DND-41 (cell line): ENCODE data around the gene OR2H2.

ENCODE experiments used
- ATAC-seq: fragments of 200-7000 bp; cut with Tn5 transposase; 3 replicates; pipeline ENCODE4 v1.9.1; 2021; ENCODE audit warnings: low read depth; ENCODE audit not compliant: insufficient read depth
- DNase-seq: peaks from one replicate; pipeline ENCODE4 v3.0.0-alpha.2; 2020
- H2AFZ ChIP-seq: 2 replicates; pipeline ENCODE4 v1.6.0; 2012; ENCODE audit warnings: low read depth, low read length
- H3K27ac ChIP-seq: 2 replicates; pipeline ENCODE4 v1.5.1; 2012; ENCODE audit warnings: low read length, inconsistent platforms
- H3K27me3 ChIP-seq: fragments of 200-600 bp; sonication (generic); 2 replicates; pipeline ENCODE4 v1.6.0; 2012; ENCODE audit warnings: low read length, mild to moderate bottlenecking, inconsistent platforms; ENCODE audit not compliant: insufficient read depth, poor library complexity
- H3K36me3 ChIP-seq: 2 replicates; pipeline ENCODE4 v1.5.1; 2012; ENCODE audit warnings: low read length, inconsistent platforms; ENCODE audit not compliant: insufficient read depth
- H3K4me1 ChIP-seq: 2 replicates; pipeline ENCODE4 v1.5.1; 2012; ENCODE audit warnings: mild to moderate bottlenecking, low read length; ENCODE audit not compliant: insufficient read depth
- H3K4me2 ChIP-seq: 2 replicates; pipeline ENCODE4 v1.6.0; 2012; ENCODE audit warnings: mild to moderate bottlenecking, moderate library complexity, low read length, inconsistent platforms; ENCODE audit not compliant: insufficient read depth
- H3K4me3 ChIP-seq, 2 experiments: fragments of 200-600 bp in 1 of 2; shearing (Covaris generic) in 1 of 2; 2 replicates each; pipeline ENCODE4 v1.5.1; 2012 to 2016; ENCODE audit warnings: inconsistent platforms in 2 of 2, low read length in 2 of 2, mild to moderate bottlenecking in 2 of 2, low read depth in 1 of 2, moderate library complexity in 1 of 2
- H3K79me2 ChIP-seq: 2 replicates; pipeline ENCODE4 v1.6.0; 2012; ENCODE audit warnings: low read length, inconsistent platforms; ENCODE audit not compliant: insufficient read depth
- H3K9ac ChIP-seq: 2 replicates; pipeline ENCODE4 v1.6.0; 2012; ENCODE audit warnings: low read depth, mild to moderate bottlenecking, inconsistent platforms, low read length, moderate library complexity
- H3K9me3 ChIP-seq: 2 replicates; pipeline ENCODE4 v1.5.1; 2012; ENCODE audit warnings: low read length, moderate library complexity, mild to moderate bottlenecking, inconsistent platforms; ENCODE audit not compliant: insufficient read depth, severe bottlenecking
- H4K20me1 ChIP-seq: 2 replicates; pipeline ENCODE4 v1.6.0; 2012; ENCODE audit warnings: low read length; ENCODE audit not compliant: insufficient read depth
- CTCF ChIP-seq: IDR thresholded peaks from 2 replicates; pipeline ENCODE4 v1.5.1; 2012; ENCODE audit warnings: borderline replicate concordance, low read length, moderate library complexity, mild to moderate bottlenecking; ENCODE audit not compliant: poor library complexity, severe bottlenecking; ENCODE audit errors: extremely low read depth
- EZH2 ChIP-seq: IDR thresholded peaks from 3 replicates; pipeline ENCODE4 v1.6.1; 2012; ENCODE audit warnings: borderline replicate concordance, low read depth, mild to moderate bottlenecking, moderate library complexity, low read length, inconsistent platforms; ENCODE audit not compliant: severe bottlenecking

The OR2H2 gene

GRCh38 chr6:29590218-29590808, 5.4 kb downstream of the OR2H2 start:
- Histone ChIP-seq H3K9me3 (no peaks in the 10 kb centered on the region), H3K4me1 (no peaks in the 10 kb centered on the region), H3K27ac (no peak overlapping the region), H3K4me2 (no peak overlapping the region), H4K20me1 (no peaks in the 10 kb centered on the region), H3K27me3 (peaks cover 23% of the 10 kb centered on the region), H3K36me3 (no peaks in the 10 kb centered on the region), H3K4me3 (no peak overlapping the region), H2AFZ (no peak overlapping the region), H3K9ac (no peak overlapping the region), H3K79me2 (no peaks in the 10 kb centered on the region)
- DNase-seq = no peak
- TF ChIP-seq CTCF (no peak), EZH2 (no peak)
- ATAC-seq = no peak

DNA sequence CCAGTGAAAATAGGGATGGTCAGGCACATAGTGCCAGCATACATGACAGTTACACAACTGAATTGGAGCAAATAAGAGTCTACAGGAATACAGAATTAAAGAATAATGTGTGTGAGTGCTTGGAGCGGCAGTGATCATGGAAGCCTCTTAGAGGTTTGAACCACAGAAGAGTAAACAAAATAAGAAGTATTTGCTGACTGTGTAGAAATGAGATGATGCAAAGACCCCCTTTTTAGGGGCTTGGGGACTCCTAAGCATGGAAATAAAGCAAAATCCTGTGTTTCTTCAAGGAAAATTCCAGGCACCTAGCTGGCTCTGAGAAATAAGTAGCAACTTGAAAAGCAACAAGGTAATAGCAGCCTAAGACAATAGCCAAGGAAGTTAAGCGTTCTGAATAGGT, 6.8 kb downstream of the OR2H2 start:
- Histone ChIP-seq H3K27me3 (peaks cover 18% of the 10 kb centered on the region), H3K4me2 (no peak overlapping the region), H3K79me2 (no peaks in the 10 kb centered on the region), H3K4me3 (no peak overlapping the region), H4K20me1 (no peaks in the 10 kb centered on the region), H3K27ac (no peak overlapping the region), H3K36me3 (no peaks in the 10 kb centered on the region), H3K4me1 (no peaks in the 10 kb centered on the region), H3K9ac (no peak overlapping the region), H3K9me3 (no peaks in the 10 kb centered on the region), H2AFZ (no peak overlapping the region)
- DNase-seq (no peak), ATAC-seq (no peak)
- TF ChIP-seq EZH2 = no peak
- no peak for TF ChIP-seq CTCF

GRCh38 chr6:29593199-29593855, 8.4 kb downstream of the OR2H2 start:
- ATAC-seq (no peak), DNase-seq (no peak)
- no peak overlapping the region for H3K9ac ChIP-seq
- H3K4me3 ChIP-seq = no peak overlapping the region
- no peaks in the 10 kb centered on the region for H3K36me3 ChIP-seq
- no peak overlapping the region for H3K4me2 ChIP-seq
- H4K20me1 ChIP-seq = no peaks in the 10 kb centered on the region
- no peak overlapping the region for H2AFZ ChIP-seq
- no peak overlapping the region for H3K27ac ChIP-seq
- no peaks in the 10 kb centered on the region for H3K4me1 ChIP-seq
- H3K79me2 ChIP-seq = no peaks in the 10 kb centered on the region
- no peak for TF ChIP-seq CTCF
- TF ChIP-seq EZH2 = no peak
- H3K9me3 ChIP-seq = no peaks in the 10 kb centered on the region
- peaks cover 15% of the 10 kb centered on the region for H3K27me3 ChIP-seq

GRCh38 chr6:29596381-29596900, 11.5 kb downstream of the OR2H2 start:
- ATAC-seq (no peak), DNase-seq (no peak)
- Histone ChIP-seq H2AFZ (no peak overlapping the region), H3K79me2 (no peaks in the 10 kb centered on the region), H3K9ac (no peak overlapping the region), H3K4me1 (no peaks in the 10 kb centered on the region), H3K27ac (no peak overlapping the region), H3K4me3 (no peak overlapping the region), H3K4me2 (no peak overlapping the region), H3K36me3 (no peaks in the 10 kb centered on the region), H4K20me1 (no peaks in the 10 kb centered on the region), H3K27me3 (peaks cover 15% of the 10 kb centered on the region), H3K9me3 (no peaks in the 10 kb centered on the region)
- no peak for TF ChIP-seq EZH2
- TF ChIP-seq CTCF = no peak
